GM10266 (cell line): ENCODE measurements around the gene CCNF.
"Not testable (repeated sequence)": the region's sequence is repeated elsewhere in the genome, so short reads cannot be mapped to it uniquely, and the experiment has no call there.

Experiments
- DNase-seq: peaks from one replicate; pipeline ENCODE4 v3.0.0; 2012; ENCODE audit errors: extremely low spot score
- TF ChIP-seq, protein P1 (sequence below): IDR thresholded peaks from 2 replicates; pipeline ENCODE4 v1.5.1; 2012; ENCODE audit warnings: mild to moderate bottlenecking, low read depth; ENCODE audit not compliant: control insufficient read depth, insufficient read depth; ENCODE audit errors: missing control alignments

The CCNF gene

DNA sequence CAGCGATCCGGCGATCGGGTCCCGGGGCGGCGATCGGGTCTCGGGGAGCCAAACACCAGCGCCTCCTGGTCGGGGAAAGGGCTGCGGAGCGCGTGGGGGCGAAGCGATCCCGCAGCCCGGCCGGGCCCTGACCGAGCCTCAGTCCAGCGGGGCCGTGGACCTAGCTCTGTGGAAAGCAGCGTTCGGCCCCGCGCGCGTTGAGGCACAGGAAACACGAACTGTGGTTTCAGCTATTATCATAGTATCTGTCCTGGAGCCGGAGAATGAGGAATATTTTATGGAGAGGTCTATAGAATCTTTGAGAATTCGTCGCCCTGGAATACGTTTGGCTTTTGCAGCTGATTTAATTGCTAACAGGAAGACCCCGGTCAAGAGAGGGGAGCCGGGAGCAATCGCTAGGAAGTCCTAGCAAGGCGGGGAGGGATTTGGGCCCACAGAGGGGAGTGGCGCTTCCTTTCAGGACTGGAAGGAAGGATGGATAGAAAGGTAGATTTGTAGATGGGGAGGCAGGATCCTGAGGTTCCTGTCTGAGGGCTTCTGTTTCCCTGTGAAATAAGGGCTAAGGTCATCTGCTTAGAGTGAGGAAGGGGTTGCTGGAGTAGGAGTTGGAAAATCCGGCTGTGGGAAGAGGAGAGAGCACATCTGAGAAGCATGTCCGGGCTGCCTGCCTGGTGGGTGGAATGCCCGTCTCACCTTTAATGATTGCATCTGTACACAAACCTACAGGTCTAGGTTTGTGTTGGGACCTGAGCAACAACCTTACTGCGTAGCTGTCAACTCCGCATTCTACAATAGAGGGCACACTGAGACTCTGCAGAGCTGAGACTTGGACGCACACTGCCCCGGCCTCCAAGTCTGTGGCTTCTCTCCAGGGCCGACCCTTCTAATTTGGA, 770 bp downstream of the CCNF start:
- peak; percentile 54 for DNase-seq

DNA sequence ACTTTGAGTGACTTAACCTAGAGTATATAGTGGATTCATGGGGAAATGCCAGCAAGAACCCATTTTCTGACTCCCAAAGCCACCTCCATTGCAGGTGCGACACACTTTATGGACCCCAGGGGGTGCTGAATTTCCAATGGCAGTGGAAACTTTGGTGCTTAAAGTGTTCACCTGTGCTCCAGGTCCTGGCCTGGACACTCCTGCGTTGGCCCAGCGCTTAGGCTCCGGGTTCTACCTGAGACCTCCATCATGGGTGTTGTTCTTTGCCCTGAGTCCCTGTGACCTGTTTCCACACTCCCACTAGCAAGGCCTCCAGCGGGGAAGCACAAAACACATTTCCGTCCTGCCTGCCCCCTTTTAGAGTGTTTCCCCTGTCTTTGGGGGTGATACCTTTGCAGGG, 3.0 kb downstream of the CCNF start:
- TF ChIP-seq, protein P1, sequence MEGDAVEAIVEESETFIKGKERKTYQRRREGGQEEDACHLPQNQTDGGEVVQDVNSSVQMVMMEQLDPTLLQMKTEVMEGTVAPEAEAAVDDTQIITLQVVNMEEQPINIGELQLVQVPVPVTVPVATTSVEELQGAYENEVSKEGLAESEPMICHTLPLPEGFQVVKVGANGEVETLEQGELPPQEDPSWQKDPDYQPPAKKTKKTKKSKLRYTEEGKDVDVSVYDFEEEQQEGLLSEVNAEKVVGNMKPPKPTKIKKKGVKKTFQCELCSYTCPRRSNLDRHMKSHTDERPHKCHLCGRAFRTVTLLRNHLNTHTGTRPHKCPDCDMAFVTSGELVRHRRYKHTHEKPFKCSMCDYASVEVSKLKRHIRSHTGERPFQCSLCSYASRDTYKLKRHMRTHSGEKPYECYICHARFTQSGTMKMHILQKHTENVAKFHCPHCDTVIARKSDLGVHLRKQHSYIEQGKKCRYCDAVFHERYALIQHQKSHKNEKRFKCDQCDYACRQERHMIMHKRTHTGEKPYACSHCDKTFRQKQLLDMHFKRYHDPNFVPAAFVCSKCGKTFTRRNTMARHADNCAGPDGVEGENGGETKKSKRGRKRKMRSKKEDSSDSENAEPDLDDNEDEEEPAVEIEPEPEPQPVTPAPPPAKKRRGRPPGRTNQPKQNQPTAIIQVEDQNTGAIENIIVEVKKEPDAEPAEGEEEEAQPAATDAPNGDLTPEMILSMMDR, result no peak

More for the DNA sequence above, 770 bp downstream of the CCNF start:
- TF ChIP-seq, protein P1, result peak; percentile 57

DNA sequence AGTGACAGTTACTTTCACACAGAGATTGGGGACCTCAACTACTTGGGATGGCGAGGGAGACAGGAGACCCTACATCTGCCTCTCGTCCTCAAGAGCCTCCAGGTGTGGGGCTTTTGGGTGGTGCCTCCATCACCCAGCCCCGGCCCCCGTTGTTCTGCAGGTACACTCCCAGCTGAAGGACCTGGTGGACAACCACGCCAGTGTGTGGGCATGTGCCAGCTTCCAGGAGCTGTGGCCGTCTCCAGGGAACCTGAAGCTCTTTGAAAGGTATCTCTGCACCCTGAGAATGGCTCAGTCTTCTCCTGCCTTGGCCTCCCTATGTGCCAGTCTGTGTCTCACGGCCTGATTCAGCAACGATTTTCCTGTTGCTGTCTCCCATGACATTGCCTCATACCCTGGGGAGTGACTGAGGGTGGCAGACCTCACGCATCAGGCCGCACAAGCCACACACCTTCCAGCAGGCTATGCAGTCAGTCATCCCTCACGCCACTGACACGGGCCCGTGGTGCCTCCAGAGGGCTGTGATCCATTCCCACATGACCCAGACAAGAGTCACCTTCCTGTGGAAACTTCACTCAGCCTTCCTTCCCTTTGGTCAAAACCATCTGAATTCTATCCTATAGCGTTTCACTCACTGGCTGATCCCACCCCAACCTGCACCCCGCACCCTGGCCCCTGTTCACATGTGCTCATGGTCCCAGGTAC, 3.7 kb downstream of the CCNF start:
- no peak for DNase-seq
- TF ChIP-seq, protein P1, result no peak

More for the DNA sequence above, 3.0 kb downstream of the CCNF start:
- no peak for DNase-seq

DNA sequence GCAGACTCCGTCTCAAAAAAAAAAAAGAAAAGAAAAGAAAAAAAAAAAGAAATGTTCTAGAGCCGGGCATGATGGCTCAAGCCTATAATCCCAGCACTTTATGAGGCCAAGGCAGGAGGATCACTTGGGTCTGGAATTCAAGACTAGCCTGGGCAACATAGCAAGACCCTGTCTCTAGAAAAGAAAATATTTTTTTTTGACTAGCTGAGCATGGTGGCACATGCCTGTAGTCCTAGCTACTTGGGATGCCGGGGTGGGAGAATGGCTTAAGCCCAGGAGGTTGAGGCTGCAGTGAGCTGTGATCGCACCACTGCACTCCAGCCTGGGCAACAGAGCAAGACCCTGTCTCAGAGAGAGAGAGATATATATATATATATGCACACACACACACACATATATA, 6.0 kb downstream of the CCNF start:
- not testable (repeated sequence) for DNase-seq

DNA sequence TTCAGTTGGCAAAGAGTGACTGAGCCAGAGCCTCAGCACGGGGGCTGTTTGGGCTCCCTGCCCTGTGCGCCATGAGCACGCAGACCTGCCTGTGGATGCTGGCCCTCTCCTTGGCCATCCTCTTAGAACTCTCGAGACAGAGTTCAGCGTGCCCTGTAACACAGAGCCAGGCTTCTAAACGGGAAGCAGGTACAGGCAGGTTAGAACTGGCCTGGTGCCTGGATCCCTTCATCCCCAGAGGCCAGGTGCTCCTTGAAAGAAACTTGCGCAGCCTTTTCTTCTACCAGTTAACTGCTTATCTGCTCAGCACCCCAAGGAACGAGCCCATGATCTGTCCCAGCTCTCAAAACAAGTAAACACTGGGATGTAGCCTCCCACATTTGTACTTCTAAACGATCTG, 6.9 kb downstream of the CCNF start:
- DNase-seq, result no peak
- TF ChIP-seq, protein P1, result no peak

DNA sequence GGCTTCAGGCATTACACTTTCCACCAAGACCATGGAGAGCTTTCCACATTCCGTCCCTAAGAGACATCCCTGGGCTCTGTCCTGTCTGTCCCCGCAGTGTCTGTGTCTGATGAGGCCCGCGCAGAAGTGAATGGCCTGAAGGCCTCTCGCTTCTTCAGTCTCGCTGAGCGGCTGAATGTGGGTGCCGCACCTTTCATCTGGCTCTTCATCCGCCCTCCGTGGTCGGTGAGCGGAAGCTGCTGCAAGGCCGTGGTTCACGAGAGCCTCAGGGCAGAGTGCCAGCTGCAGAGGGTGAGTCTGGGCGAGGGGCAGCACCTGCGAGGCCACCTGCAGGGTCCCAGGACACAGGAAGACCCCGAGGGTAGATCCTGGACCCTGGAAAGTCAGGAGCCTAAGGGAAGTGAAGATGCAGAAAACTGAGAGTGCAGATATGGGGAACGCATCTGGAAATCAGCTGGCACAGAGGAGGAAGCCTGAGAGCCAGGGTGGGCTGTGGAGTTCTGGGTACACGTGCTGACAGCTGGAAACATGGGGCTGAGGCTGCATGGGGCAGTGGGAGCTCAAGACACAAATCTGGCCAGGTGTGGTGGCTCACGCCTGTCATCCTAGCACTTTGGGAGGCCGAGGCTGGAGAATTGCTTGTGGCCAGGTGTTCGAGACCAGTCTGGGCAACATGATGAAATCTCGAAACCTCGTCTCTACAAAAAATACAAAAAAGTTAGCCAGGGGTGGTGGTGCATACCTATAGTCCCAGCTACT, 8.0 kb downstream of the CCNF start:
- TF ChIP-seq, protein P1, result no peak
- DNase-seq, result no peak

DNA sequence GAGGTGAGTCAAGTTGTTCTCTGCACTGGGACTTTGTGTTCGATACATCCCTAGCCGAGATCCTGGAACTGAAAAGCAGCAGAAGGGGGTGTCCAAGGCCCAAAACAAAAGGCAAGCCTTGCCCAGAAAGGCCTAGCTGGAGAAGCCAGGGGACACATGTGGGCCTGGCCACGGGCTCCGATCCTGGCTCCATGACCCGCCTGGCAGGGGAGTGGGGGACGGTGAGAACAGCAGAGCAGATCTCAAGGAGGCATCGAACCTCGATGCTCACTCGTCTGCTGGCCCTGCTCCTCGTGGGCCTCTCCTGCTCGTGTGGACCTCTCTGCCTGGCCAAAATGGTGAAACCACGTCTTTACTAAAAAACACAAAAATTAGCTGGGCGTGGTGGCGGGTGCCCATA, 8.9 kb downstream of the CCNF start:
- no peak for DNase-seq
- TF ChIP-seq, protein P1, result no peak
